ENCODE results near the gene RHBDL1. TPM values are rescaled to one million over a fixed set of nuclear protein-coding genes. Genes with fewer than 3 reads are reported as not detected.
A peak's percentile ranks its signal among the peaks of the same experiment; 100 is the strongest.

RHBDL1 gene
- total RNA-seq, 1 donor from 2014 or later = 1.7 TPM

GRCh38 chr16:684071-684794, 8.8 kb downstream of the RHBDL1 start, which contains the start of gene JMJD8:
TSS of gene JMJD8 (minus strand) at chr16:684334. CDS start at chr16:684319, 15 bp downstream.
- H3K27ac ChIP-seq = peak within 1 kb of the TSS; percentile 67
- peaks cover 0 to 29% of the 10 kb centered on the region in 2 donors for H3K36me3 ChIP-seq
- intact Hi-C loops (cut with DNase I) = no loop called here
- no peaks in the 10 kb centered on the region for H3K9me3 ChIP-seq
- peaks cover 60% of the 10 kb centered on the region for H3K4me1 ChIP-seq
- TF ChIP-seq, protein P1, sequence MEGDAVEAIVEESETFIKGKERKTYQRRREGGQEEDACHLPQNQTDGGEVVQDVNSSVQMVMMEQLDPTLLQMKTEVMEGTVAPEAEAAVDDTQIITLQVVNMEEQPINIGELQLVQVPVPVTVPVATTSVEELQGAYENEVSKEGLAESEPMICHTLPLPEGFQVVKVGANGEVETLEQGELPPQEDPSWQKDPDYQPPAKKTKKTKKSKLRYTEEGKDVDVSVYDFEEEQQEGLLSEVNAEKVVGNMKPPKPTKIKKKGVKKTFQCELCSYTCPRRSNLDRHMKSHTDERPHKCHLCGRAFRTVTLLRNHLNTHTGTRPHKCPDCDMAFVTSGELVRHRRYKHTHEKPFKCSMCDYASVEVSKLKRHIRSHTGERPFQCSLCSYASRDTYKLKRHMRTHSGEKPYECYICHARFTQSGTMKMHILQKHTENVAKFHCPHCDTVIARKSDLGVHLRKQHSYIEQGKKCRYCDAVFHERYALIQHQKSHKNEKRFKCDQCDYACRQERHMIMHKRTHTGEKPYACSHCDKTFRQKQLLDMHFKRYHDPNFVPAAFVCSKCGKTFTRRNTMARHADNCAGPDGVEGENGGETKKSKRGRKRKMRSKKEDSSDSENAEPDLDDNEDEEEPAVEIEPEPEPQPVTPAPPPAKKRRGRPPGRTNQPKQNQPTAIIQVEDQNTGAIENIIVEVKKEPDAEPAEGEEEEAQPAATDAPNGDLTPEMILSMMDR (IDR thresholded peaks at IDR 0.05) = no peak
- TF ChIP-seq POLR2AphosphoS5 (IDR thresholded peaks at IDR 0.05; ENCODE audit: insufficient read depth in 1 of 2, low read depth in 1 of 2) = peak; percentile 76 to 89
- peak in 1 of 2 donors; percentile 15 for TF ChIP-seq POLR2A (IDR thresholded peaks at IDR 0.05)
- DNase-seq (ENCODE audit: extremely low spot score in 2 of 2) = no peak
- peak within 1 kb of the TSS; percentile 60 to 92 for H3K4me3 ChIP-seq
- H3K27me3 ChIP-seq = no peaks in the 10 kb centered on the region

GRCh38 chr16:684961-685696, 9.7 kb downstream of the RHBDL1 start:
- Histone ChIP-seq H3K4me1 (peaks cover 64% of the 10 kb centered on the region), H3K27me3 (no peaks in the 10 kb centered on the region), H3K36me3 (peaks cover 0 to 29% of the 10 kb centered on the region in 2 donors), H3K27ac (peak overlapping the region; percentile 67), H3K9me3 (no peaks in the 10 kb centered on the region), H3K4me3 (peak overlapping the region; percentile 60 to 92)
- intact Hi-C loops (cut with DNase I) = no loop called here
- no peak for DNase-seq (ENCODE audit: extremely low spot score in 2 of 2)
- TF ChIP-seq POLR2AphosphoS5 (IDR thresholded peaks at IDR 0.05; ENCODE audit: insufficient read depth in 1 of 2, low read depth in 1 of 2) (no peak), POLR2A (IDR thresholded peaks at IDR 0.05) (no peak)

- Histone ChIP-seq H3K27me3 (no peaks in the 10 kb centered on the region), H3K9me3 (no peaks in the 10 kb centered on the region), H3K27ac (no peak overlapping the region), H3K4me3 (no peak overlapping the region), H3K4me1 (peaks cover 68% of the 10 kb centered on the region), H3K36me3 (peaks cover 0 to 29% of the 10 kb centered on the region in 2 donors)
- DNase-seq (ENCODE audit: extremely low spot score in 2 of 2) = no peak
- TF ChIP-seq POLR2A (IDR thresholded peaks at IDR 0.05) (no peak), POLR2AphosphoS5 (IDR thresholded peaks at IDR 0.05; ENCODE audit: insufficient read depth in 1 of 2, low read depth in 1 of 2) (no peak)
- TF ChIP-seq, protein P1 (IDR thresholded peaks at IDR 0.05) = no peak
- intact Hi-C loops (cut with DNase I) = no loop called here
These were observed 10.5 kb downstream of the RHBDL1 start for GRCh38 chr16:685967-686366.

DNA sequence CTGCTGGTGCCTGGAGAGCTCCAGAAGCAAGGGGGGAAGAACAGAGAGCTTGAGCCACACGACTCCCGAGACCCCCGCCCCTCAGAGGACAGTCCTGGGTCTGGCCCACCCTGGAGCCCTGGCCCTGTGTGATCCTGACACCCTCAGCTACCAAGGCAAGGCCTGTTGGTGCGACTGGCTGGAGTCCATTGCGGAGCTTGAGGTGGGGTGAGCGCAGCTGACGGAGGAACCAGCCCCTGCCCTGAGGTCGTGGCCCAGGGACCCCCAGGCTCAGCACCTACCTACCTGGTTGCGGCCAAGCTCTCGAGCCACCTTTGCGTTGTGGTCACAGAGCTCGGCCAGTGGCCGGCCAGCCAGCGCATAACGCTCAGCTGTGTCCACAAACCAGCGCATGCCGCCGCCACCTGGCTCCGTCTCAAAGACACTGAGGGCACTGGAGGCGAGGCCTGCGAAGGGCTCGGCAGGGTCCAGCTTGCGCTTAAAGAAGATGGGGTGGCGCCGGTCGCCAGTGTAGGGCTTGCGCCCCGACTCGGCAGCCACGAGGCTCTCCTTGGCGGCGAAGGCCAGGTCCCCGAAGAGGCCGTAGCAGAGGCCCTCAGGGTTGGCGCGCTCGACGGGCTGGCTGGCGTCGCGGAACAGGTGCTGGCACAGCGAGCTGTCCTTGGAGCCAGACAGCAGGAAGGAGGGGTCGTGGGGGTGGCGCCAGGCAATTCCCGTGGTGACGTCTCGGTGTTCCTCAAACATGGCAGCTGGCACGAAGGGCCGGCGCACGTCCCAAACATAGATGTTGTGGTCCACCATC, 11.2 kb downstream of the RHBDL1 start:
- Histone ChIP-seq H3K27ac (no peak overlapping the region), H3K27me3 (no peaks in the 10 kb centered on the region), H3K36me3 (peaks cover 0 to 28% of the 10 kb centered on the region in 2 donors), H3K4me1 (peaks cover 63% of the 10 kb centered on the region), H3K9me3 (no peaks in the 10 kb centered on the region), H3K4me3 (no peak overlapping the region)
- intact Hi-C loops (cut with DNase I) = no loop called here
- TF ChIP-seq, protein P1 (IDR thresholded peaks at IDR 0.05) = no peak
- TF ChIP-seq POLR2AphosphoS5 (IDR thresholded peaks at IDR 0.05; ENCODE audit: insufficient read depth in 1 of 2, low read depth in 1 of 2) = no peak
- TF ChIP-seq POLR2A (IDR thresholded peaks at IDR 0.05) = no peak
- DNase-seq (ENCODE audit: extremely low spot score in 2 of 2) = no peak

- peaks cover 0 to 19% of the 10 kb centered on the region in 2 donors for H3K36me3 ChIP-seq
- peaks cover 55% of the 10 kb centered on the region for H3K4me1 ChIP-seq
- TF ChIP-seq, protein P1 (IDR thresholded peaks at IDR 0.05) = no peak
- TF ChIP-seq POLR2AphosphoS5 (IDR thresholded peaks at IDR 0.05; ENCODE audit: insufficient read depth in 1 of 2, low read depth in 1 of 2) (no peak), POLR2A (IDR thresholded peaks at IDR 0.05) (no peak)
- H3K27ac ChIP-seq = no peak overlapping the region
- H3K27me3 ChIP-seq = no peaks in the 10 kb centered on the region
- intact Hi-C loops (cut with DNase I) = no loop called here
- no peaks in the 10 kb centered on the region for H3K9me3 ChIP-seq
- DNase-seq (ENCODE audit: extremely low spot score in 2 of 2) = no peak
- H3K4me3 ChIP-seq = no peak overlapping the region
These were observed 12.0 kb downstream of the RHBDL1 start for GRCh38 chr16:687499-687898.

Data from vagina (tissue), 2 donors.